ENCODE results near the gene INSYN1.

Gene INSYN1

DNA sequence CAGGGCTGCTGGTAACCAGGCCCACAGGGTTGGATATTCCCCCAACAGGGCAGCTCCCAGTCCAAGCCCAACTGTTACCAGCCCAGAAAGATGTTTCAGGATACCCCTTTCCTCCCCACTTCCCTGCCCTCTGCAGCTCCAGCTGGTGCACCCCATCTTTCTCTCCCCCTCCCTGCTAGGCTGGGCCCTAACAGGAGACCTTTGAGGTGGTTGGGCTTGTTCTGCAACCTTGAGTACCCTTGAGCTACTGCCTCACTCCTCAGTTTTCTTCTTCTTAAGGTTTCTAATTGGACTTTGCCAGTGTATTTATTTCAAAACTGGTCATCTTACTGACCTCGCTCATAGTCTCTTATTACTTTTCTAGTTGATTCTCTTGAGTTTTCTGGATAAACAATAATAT lies 16.9 kb upstream of the INSYN1 start:
- no peaks in the 10 kb centered on the region for H4K20me1 ChIP-seq (ENCODE audit: control insufficient read depth, insufficient read depth, low read depth, low read length)
- H3K9me2 ChIP-seq (replicated peaks; ENCODE audit: control insufficient read depth, low read length): no peaks in the 10 kb centered on the region
- no peak overlapping the region for H3K4me2 ChIP-seq (ENCODE audit: low read length)
- H3K27me3 ChIP-seq (ENCODE audit: control insufficient read depth, low read length): no peaks in the 10 kb centered on the region
- TF ChIP-seq EZH2phosphoT487 (IDR thresholded peaks at IDR 0.05; ENCODE audit: borderline replicate concordance, low read length): no peak
- TF ChIP-seq CTCF (IDR thresholded peaks at IDR 0.05; ENCODE audit: low read depth, low read length, poor library complexity, severe bottlenecking): no peak
- H3F3A ChIP-seq (ENCODE audit: control insufficient read depth, insufficient read depth): no peaks in the 10 kb centered on the region
- no peaks in the 10 kb centered on the region for H3K36me3 ChIP-seq (ENCODE audit: control insufficient read depth, low read length)
- H3K27ac ChIP-seq (ENCODE audit: low read depth, low read length): no peak overlapping the region
- H3K4me1 ChIP-seq (ENCODE audit: control insufficient read depth, low read length): no peaks in the 10 kb centered on the region
- H3K79me2 ChIP-seq (ENCODE audit: control insufficient read depth, low read length): no peaks in the 10 kb centered on the region
- H3K9me3 ChIP-seq (ENCODE audit: control insufficient read depth, insufficient read depth, low read length): no peaks in the 10 kb centered on the region
- H3K4me3 ChIP-seq (ENCODE audit: low read length): no peak overlapping the region

DNA sequence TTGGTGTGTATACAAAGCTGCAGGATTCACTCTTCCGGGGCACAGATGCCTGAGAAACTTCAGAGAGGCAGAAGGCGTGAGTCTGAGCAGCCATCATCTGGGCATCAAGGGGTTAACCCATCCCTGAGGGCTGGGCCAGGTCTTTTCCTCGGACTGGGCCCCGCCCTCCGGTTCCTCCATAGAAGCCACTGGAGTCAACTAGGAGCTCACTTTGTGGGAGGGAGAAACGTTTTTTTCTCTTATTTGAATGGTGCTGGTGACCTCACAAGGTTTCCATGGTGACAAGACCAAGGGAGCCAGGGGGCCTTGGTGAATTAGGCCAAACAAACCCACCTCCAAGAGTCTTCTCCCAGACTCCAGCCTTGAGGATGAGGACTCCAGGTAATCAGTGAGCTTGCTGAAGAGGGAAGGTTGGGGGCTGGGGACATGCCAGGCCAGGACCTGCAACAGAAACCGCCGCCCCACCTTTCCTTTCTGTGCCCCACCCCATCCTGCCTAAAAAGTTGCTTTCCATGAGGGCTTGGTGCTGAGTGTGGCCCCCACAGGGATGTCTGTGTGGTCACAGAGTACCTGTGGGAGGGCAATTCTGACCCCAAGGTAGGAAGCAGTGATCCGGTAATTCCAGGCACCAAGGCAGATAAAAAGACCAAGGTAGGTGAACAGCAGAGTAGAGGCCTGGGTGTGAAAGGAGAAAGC lies 14.8 kb upstream of the INSYN1 start:
- Histone ChIP-seq H3K79me2 (ENCODE audit: control insufficient read depth, low read length) (no peaks in the 10 kb centered on the region), H3F3A (ENCODE audit: control insufficient read depth, insufficient read depth) (no peaks in the 10 kb centered on the region), H4K20me1 (ENCODE audit: control insufficient read depth, insufficient read depth, low read depth, low read length) (no peaks in the 10 kb centered on the region), H3K4me2 (ENCODE audit: low read length) (no peak overlapping the region), H3K9me2 (replicated peaks; ENCODE audit: control insufficient read depth, low read length) (no peaks in the 10 kb centered on the region), H3K4me1 (ENCODE audit: control insufficient read depth, low read length) (no peaks in the 10 kb centered on the region), H3K27me3 (ENCODE audit: control insufficient read depth, low read length) (no peaks in the 10 kb centered on the region), H3K36me3 (ENCODE audit: control insufficient read depth, low read length) (no peaks in the 10 kb centered on the region), H3K4me3 (ENCODE audit: low read length) (no peak overlapping the region), H3K9me3 (ENCODE audit: control insufficient read depth, insufficient read depth, low read length) (no peaks in the 10 kb centered on the region), H3K27ac (ENCODE audit: low read depth, low read length) (no peak overlapping the region)
- TF ChIP-seq CTCF (IDR thresholded peaks at IDR 0.05; ENCODE audit: low read depth, low read length, poor library complexity, severe bottlenecking): no peak
- no peak for TF ChIP-seq EZH2phosphoT487 (IDR thresholded peaks at IDR 0.05; ENCODE audit: borderline replicate concordance, low read length)

- Histone ChIP-seq H3K27me3 (ENCODE audit: control insufficient read depth, low read length) (peaks cover 3% of the 10 kb centered on the region; the same call in 1 of the 2 replicates), H3K36me3 (ENCODE audit: control insufficient read depth, low read length) (no peaks in the 10 kb centered on the region), H4K20me1 (ENCODE audit: control insufficient read depth, insufficient read depth, low read depth, low read length) (no peaks in the 10 kb centered on the region), H3F3A (ENCODE audit: control insufficient read depth, insufficient read depth) (no peaks in the 10 kb centered on the region), H3K27ac (ENCODE audit: low read depth, low read length) (no peak overlapping the region), H3K4me1 (ENCODE audit: control insufficient read depth, low read length) (no peaks in the 10 kb centered on the region), H3K9me2 (replicated peaks; ENCODE audit: control insufficient read depth, low read length) (no peaks in the 10 kb centered on the region), H3K4me3 (ENCODE audit: low read length) (no peak overlapping the region), H3K9me3 (ENCODE audit: control insufficient read depth, insufficient read depth, low read length) (no peaks in the 10 kb centered on the region), H3K79me2 (ENCODE audit: control insufficient read depth, low read length) (no peaks in the 10 kb centered on the region), H3K4me2 (ENCODE audit: low read length) (no peak overlapping the region)
- TF ChIP-seq CTCF (IDR thresholded peaks at IDR 0.05; ENCODE audit: low read depth, low read length, poor library complexity, severe bottlenecking) (no peak), EZH2phosphoT487 (IDR thresholded peaks at IDR 0.05; ENCODE audit: borderline replicate concordance, low read length) (no peak)
Measured at GRCh38 chr15:73766598-73766997, 13.4 kb upstream of the INSYN1 start.
